Measurements from ENCODE around the gene MGAT5.

GRCh38 chr2:134276381-134277172, 22.7 kb downstream of the MGAT5 start:
- TF ChIP-seq ARNTL (CRISPR knock-in tag; IDR thresholded peaks at IDR 0.05; ENCODE audit: borderline replicate concordance, low read depth) = no peak
- no peak for TF ChIP-seq ZNF8 (CRISPR knock-in tag; IDR thresholded peaks at IDR 0.05)
- TF ChIP-seq ZFP3 (CRISPR knock-in tag; IDR thresholded peaks at IDR 0.05) = no peak
- TF ChIP-seq ZC3H10 (CRISPR knock-in tag; IDR thresholded peaks at IDR 0.05) = no peak
- TF ChIP-seq, protein P1, sequence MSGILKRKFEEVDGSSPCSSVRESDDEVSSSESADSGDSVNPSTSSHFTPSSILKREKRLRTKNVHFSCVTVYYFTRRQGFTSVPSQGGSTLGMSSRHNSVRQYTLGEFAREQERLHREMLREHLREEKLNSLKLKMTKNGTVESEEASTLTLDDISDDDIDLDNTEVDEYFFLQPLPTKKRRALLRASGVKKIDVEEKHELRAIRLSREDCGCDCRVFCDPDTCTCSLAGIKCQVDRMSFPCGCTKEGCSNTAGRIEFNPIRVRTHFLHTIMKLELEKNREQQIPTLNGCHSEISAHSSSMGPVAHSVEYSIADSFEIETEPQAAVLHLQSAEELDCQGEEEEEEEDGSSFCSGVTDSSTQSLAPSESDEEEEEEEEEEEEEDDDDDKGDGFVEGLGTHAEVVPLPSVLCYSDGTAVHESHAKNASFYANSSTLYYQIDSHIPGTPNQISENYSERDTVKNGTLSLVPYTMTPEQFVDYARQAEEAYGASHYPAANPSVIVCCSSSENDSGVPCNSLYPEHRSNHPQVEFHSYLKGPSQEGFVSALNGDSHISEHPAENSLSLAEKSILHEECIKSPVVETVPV (CRISPR knock-in tag; IDR thresholded peaks at IDR 0.05) = no peak
